MCF 10A (cell line): ENCODE measurements around the gene NTN1. TPM values are rescaled to one million over a fixed set of nuclear protein-coding genes. Genes with fewer than 3 reads are reported as not detected.

Experiments
- BruUV-seq: library from RNA; stranded (reverse); fragments of 400-500 nt; replicated peaks from 2 replicates; lab custom pipeline; 2021; lab: Mats Ljungman, UMichigan
- CTCF ChIA-PET: fragments of 300-600 bp; sonication (Branson Sonifier 250); formaldehyde crosslinking; extraction: SDS; loops from one replicate; lab custom pipeline; 2021; ENCODE audit warnings: antibody characterized with exemption, inconsistent platforms; lab: Yijun Ruan, JAX
- POLR2A ChIA-PET: fragments of 300-600, 350-650 bp; sonication (Branson Sonifier 250); formaldehyde crosslinking; extraction: SDS; loops from one replicate; lab custom pipeline; 2020; ENCODE audit warnings: antibody characterized with exemption, inconsistent platforms; lab: Yijun Ruan, JAX
- DNase-seq: peaks from one replicate; pipeline ENCODE4 v3.0.0-alpha.2; 2018; ENCODE audit not compliant: unreplicated experiment
- H3K27ac Mint-ChIP-seq: one replicate; pipeline ENCODE4 v1.8.0; 2022; ENCODE audit warnings: mild to moderate bottlenecking, low read depth, mixed read lengths; ENCODE audit not compliant: unreplicated experiment
- H3K27me3 Mint-ChIP-seq: one replicate; pipeline ENCODE4 v1.8.0; 2022; ENCODE audit warnings: mixed read lengths; ENCODE audit not compliant: insufficient read depth, unreplicated experiment
- H3K36me3 Mint-ChIP-seq: one replicate; pipeline ENCODE4 v1.8.0; 2022; ENCODE audit warnings: mild to moderate bottlenecking, moderate library complexity, mixed read lengths; ENCODE audit not compliant: insufficient read depth, unreplicated experiment
- H3K4me1 Mint-ChIP-seq: one replicate; pipeline ENCODE4 v1.8.0; 2022; ENCODE audit warnings: mixed read lengths; ENCODE audit not compliant: insufficient read depth, unreplicated experiment
- H3K4me3 Mint-ChIP-seq: one replicate; pipeline ENCODE4 v1.8.0; 2022; ENCODE audit warnings: mild to moderate bottlenecking, moderate library complexity, mixed read lengths; ENCODE audit not compliant: unreplicated experiment
- H3K9me3 Mint-ChIP-seq: one replicate; pipeline ENCODE4 v1.8.0; 2022; ENCODE audit warnings: mixed read lengths; ENCODE audit not compliant: unreplicated experiment
- intact Hi-C: fragments of 100-400 bp; cut with micrococcal nuclease; formaldehyde crosslinking; loops from 2 replicates; pipeline ENCODE4 v1.14.1; 2022
- total RNA-seq: library from RNA; stranded (reverse); gene quantifications from 2 replicates; pipeline ENCODE4 v1.2.3, GENCODE V29; 2022
- TF ChIP-seq, protein P1 (sequence below): fragments of 200-600 bp; IDR thresholded peaks from one replicate; pipeline ENCODE4 v1.8.0; 2022; ENCODE audit warnings: antibody characterized with exemption, mild to moderate bottlenecking; ENCODE audit not compliant: unreplicated experiment

The NTN1 gene
- total RNA-seq, 1 experiment from 2014 or later = 0.23 TPM

DNA sequence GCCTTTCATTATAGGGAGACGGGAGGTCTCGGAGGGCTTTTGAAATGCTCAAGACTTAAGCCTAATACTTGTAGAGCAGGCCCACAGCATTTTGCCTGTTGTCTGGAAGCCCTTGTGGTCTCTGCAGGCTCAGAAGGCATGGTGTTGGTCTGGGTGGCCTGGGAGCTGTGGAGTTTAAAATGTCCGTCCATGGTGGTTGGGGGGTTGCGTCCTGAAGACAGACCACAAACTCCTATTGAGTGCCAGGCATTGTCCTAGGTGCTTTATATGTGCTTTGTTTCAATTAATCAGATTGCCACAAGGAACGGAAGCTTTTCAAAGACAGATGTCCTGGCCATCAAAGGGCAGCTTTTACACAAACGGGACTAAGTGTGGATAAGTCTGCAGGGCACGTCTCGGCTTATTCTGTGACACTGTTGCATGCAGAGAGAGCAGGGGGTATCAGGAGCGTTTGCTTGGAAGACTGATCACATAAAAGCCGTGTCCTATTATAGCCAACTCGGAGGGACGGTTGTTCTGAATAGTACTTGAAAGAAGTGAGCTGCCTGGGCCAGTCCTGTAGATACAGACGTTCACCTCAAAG is 7.8 kb downstream of the NTN1 start:
- H3K27me3 Mint-ChIP-seq = no peaks in the 10 kb centered on the region
- H3K36me3 Mint-ChIP-seq = no peaks in the 10 kb centered on the region
- no peak for DNase-seq
- POLR2A ChIA-PET = interaction anchor here (0.6 kb wide), 1 partner anchor 13 kb away, joined by 3 read pairs; no protein-coding TSS in a partner anchor
- intact Hi-C loops = no loop called here
- TF ChIP-seq, protein P1, sequence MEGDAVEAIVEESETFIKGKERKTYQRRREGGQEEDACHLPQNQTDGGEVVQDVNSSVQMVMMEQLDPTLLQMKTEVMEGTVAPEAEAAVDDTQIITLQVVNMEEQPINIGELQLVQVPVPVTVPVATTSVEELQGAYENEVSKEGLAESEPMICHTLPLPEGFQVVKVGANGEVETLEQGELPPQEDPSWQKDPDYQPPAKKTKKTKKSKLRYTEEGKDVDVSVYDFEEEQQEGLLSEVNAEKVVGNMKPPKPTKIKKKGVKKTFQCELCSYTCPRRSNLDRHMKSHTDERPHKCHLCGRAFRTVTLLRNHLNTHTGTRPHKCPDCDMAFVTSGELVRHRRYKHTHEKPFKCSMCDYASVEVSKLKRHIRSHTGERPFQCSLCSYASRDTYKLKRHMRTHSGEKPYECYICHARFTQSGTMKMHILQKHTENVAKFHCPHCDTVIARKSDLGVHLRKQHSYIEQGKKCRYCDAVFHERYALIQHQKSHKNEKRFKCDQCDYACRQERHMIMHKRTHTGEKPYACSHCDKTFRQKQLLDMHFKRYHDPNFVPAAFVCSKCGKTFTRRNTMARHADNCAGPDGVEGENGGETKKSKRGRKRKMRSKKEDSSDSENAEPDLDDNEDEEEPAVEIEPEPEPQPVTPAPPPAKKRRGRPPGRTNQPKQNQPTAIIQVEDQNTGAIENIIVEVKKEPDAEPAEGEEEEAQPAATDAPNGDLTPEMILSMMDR = no peak
- H3K9me3 Mint-ChIP-seq = no peaks in the 10 kb centered on the region
- no peak overlapping the region for H3K4me3 Mint-ChIP-seq
- H3K4me1 Mint-ChIP-seq = no peaks in the 10 kb centered on the region
- H3K27ac Mint-ChIP-seq = no peak overlapping the region
- BruUV-seq = no TSS peak
- CTCF ChIA-PET = interaction anchor here (0.6 to 1.0 kb wide), 2 partner anchors 19 to 34 kb away, joined by 3 read pairs; no protein-coding TSS in a partner anchor

DNA sequence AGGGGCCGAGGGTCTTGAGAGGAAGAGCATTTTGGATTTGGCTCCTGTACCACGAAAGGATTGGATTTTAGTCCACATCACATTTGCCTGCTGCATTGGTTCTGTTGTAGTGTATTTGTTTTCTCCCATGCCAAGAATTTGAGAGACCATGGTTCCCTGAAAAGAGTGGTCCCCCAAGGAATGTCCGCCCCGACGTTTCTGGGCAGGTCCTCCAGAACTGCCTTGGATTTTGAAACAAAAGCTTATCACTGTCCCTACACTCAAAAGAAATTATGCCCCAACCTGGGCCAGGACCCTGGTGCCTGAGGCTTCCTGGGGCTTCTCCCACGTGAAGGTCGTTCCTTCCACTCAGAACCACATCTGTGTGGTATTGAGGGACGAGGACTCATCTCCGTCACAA is 10.8 kb downstream of the NTN1 start:
- POLR2A ChIA-PET = no interaction called here
- no peak overlapping the region for H3K4me3 Mint-ChIP-seq
- TF ChIP-seq, protein P1 = no peak
- CTCF ChIA-PET = no interaction called here
- no peak for DNase-seq
- no peaks in the 10 kb centered on the region for H3K9me3 Mint-ChIP-seq
- H3K4me1 Mint-ChIP-seq = no peaks in the 10 kb centered on the region
- intact Hi-C loops = no loop called here
- H3K27ac Mint-ChIP-seq = no peak overlapping the region
- no TSS peak for BruUV-seq
- H3K27me3 Mint-ChIP-seq = no peaks in the 10 kb centered on the region
- H3K36me3 Mint-ChIP-seq = peaks cover 10% of the 10 kb centered on the region

DNA sequence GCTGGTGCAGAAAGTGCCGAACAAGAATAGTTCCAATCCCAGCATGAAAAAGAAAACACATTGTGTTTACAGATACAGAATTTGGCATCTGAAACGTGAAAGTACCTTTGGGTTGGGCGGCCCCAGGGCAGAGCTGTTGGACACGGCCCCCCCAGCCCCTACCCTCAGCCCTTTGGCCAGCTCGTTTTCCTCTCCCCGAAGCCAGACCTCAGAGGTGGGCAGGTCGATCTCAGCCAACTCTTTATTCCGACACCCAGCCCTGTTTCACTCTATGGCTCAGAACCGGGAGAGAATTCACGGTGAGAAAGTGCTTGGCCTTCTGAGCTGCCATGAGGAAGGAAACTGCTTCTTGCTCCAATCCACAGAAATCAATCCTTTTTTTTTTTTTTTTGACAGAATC is 11.3 kb downstream of the NTN1 start:
- ChIA-PET POLR2A (no interaction called here), CTCF (interaction anchor here (0.6 kb wide), 1 partner anchor 39 kb away, joined by 3 read pairs; no protein-coding TSS in a partner anchor)
- BruUV-seq = no TSS peak
- Mint-ChIP-seq H3K4me3 (no peak overlapping the region), H3K27me3 (no peaks in the 10 kb centered on the region), H3K27ac (no peak overlapping the region), H3K9me3 (no peaks in the 10 kb centered on the region), H3K36me3 (peaks cover 10% of the 10 kb centered on the region), H3K4me1 (no peaks in the 10 kb centered on the region)
- intact Hi-C loops = no loop called here
- no peak for DNase-seq
- TF ChIP-seq, protein P1 = no peak

DNA sequence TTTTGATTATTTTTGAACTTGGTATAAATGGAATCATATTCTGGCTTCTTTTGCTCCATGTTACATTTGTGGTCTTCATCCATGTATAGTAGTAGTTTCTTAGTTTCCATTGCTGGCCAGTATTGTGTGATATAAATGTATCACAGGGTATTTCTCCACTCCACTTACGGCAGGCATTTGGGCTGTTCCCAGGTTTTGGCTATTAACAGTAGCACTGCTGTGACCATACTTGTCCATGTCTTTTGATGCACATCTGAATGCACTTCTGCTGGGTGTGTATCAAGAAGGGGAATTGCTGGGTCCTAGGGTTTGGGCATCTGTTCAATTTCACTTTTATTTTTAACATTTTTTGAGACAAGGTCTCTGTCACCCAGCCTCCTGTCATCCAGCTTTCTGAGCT is 13.9 kb downstream of the NTN1 start:
- no peak for DNase-seq
- no peak overlapping the region for H3K4me3 Mint-ChIP-seq
- peaks cover 8% of the 10 kb centered on the region for H3K9me3 Mint-ChIP-seq
- BruUV-seq = no TSS peak
- H3K36me3 Mint-ChIP-seq = peaks cover 10% of the 10 kb centered on the region
- H3K4me1 Mint-ChIP-seq = no peaks in the 10 kb centered on the region
- H3K27me3 Mint-ChIP-seq = no peaks in the 10 kb centered on the region
- ChIA-PET CTCF (no interaction called here), POLR2A (no interaction called here)
- H3K27ac Mint-ChIP-seq = no peak overlapping the region
- intact Hi-C loops = no loop called here
- TF ChIP-seq, protein P1 = no peak
